SU-DHL-6 (cell line): ENCODE data around the gene CERKL.

Experiments used
- EZH2phosphoT487 ChIP-seq: fragments of 200-600 bp; sonication (generic), shearing (Covaris generic); conservative IDR thresholded peaks from 2 replicates; pipeline ENCODE4 v1.6.1; 2018; ENCODE audit warnings: mild to moderate bottlenecking, antibody characterized with exemption, low read length, moderate library complexity, mixed read lengths
- TF ChIP-seq, protein P1 (sequence below): fragments of 200-600 bp; sonication (generic); IDR thresholded peaks from one replicate; pipeline ENCODE4 v1.5.1; 2017; ENCODE audit warnings: antibody characterized with exemption, mild to moderate bottlenecking, low read length, moderate library complexity; ENCODE audit not compliant: insufficient read depth, poor library complexity, severe bottlenecking

DNA sequence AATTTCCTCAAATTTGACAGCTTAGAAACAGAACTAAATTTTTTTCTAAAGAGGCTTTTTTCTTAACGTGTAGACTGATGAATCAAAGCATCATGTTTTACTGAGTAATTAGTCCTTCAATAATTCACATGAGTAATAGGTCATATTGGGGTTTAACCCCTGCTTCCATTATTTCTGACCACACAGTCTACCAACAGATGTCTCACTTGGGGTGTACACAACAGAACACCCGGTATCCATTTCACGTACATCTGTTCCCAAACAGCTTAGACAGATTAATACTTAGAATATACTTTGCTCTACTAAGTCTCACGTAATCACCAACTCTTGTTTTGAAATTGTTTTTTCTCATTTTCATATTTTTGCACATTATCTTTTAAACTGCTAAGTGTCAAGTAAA, 14.8 kb downstream of the CERKL start:
- TF ChIP-seq, protein P1, sequence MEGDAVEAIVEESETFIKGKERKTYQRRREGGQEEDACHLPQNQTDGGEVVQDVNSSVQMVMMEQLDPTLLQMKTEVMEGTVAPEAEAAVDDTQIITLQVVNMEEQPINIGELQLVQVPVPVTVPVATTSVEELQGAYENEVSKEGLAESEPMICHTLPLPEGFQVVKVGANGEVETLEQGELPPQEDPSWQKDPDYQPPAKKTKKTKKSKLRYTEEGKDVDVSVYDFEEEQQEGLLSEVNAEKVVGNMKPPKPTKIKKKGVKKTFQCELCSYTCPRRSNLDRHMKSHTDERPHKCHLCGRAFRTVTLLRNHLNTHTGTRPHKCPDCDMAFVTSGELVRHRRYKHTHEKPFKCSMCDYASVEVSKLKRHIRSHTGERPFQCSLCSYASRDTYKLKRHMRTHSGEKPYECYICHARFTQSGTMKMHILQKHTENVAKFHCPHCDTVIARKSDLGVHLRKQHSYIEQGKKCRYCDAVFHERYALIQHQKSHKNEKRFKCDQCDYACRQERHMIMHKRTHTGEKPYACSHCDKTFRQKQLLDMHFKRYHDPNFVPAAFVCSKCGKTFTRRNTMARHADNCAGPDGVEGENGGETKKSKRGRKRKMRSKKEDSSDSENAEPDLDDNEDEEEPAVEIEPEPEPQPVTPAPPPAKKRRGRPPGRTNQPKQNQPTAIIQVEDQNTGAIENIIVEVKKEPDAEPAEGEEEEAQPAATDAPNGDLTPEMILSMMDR, result no peak
- TF ChIP-seq EZH2phosphoT487, result no peak
